Measurements from ENCODE around the gene TTC23. TPM values are rescaled to one million over a fixed set of nuclear protein-coding genes. Genes with fewer than 3 reads are reported as not detected.
A peak's percentile ranks its signal among the peaks of the same experiment; 100 is the strongest.

The TTC23 gene
- total RNA-seq, 1 donor from 2014 or later = 2.7 TPM

- no peak within 1 kb of the TSS for H3K27ac Mint-ChIP-seq
- intact Hi-C loops (cut with micrococcal nuclease) = loop anchor here (1.0 to 10.0 kb wide), 2 partner anchors 108 to 650 kb away; no protein-coding TSS in a partner anchor
- no peak for TF ChIP-seq CTCF (IDR thresholded peaks at IDR 0.05)
- ChIA-PET POLR2A (interaction anchor here (1.1 kb wide), 1 partner anchor 146 kb away, joined by 4 read pairs; the partner anchor contains the start of gene LRRC28), CTCF (interaction anchor here (0.6 to 1.4 kb wide), 3 partner anchors 29 to 600 kb away, joined by 3 read pairs; no protein-coding TSS in a partner anchor)
- peak; percentile 34 for DNase-seq
- peaks cover 42% of the 10 kb centered on the region for H3K27me3 Mint-ChIP-seq
- peak; percentile 72 for ATAC-seq (ENCODE audit: low read depth)
- no peaks in the 10 kb centered on the region for H3K36me3 Mint-ChIP-seq (ENCODE audit: low read depth)
- H3K4me3 Mint-ChIP-seq = peak within 1 kb of the TSS; percentile 64
- peaks cover 10% of the 10 kb centered on the region for H3K4me1 Mint-ChIP-seq
- H3K9me3 Mint-ChIP-seq = no peaks in the 10 kb centered on the region
Measured at GRCh38 chr15:99104788-99105513, 144.4 kb downstream of the TTC23 start, which contains the start of gene SYNM. SYNM (plus strand) TSS chr15:99105080; CDS start chr15:99105200, 120 bp downstream.

- Mint-ChIP-seq H3K36me3 (ENCODE audit: low read depth) (no peaks in the 10 kb centered on the region), H3K4me1 (peaks cover 10% of the 10 kb centered on the region), H3K9me3 (no peaks in the 10 kb centered on the region), H3K27me3 (peaks cover 40% of the 10 kb centered on the region), H3K27ac (no peak overlapping the region), H3K4me3 (no peak overlapping the region)
- ChIA-PET POLR2A (no interaction called here), CTCF (interaction anchor here (1.4 kb wide), 1 partner anchor 108 kb away, joined by 3 read pairs; no protein-coding TSS in a partner anchor)
- intact Hi-C loops (cut with micrococcal nuclease) = loop anchor here (10.0 kb wide), 1 partner anchor 652 kb away; no protein-coding TSS in a partner anchor
- ATAC-seq (ENCODE audit: low read depth) (no peak), DNase-seq (no peak)
- TF ChIP-seq CTCF (IDR thresholded peaks at IDR 0.05) = no peak
Measured at GRCh38 chr15:99103279-99103678, 146.1 kb downstream of the TTC23 start.

- POLR2A ChIA-PET = no interaction called here
- intact Hi-C loops (cut with micrococcal nuclease) = loop anchor here (10.0 kb wide), 1 partner anchor 652 kb away; no protein-coding TSS in a partner anchor
- no peak for DNase-seq
Measured at GRCh38 chr15:99102332-99103235, 146.8 kb downstream of the TTC23 start.

GRCh38 chr15:99101501-99101900 lies 147.9 kb downstream of the TTC23 start:
- ATAC-seq (ENCODE audit: low read depth) = no peak
- no peak overlapping the region for H3K4me3 Mint-ChIP-seq
- peaks cover 9% of the 10 kb centered on the region for H3K4me1 Mint-ChIP-seq
- ChIA-PET POLR2A (no interaction called here), CTCF (interaction anchor here (0.9 to 1.6 kb wide), 6 partner anchors 9 to 654 kb away, joined by 3 to 7 read pairs (median 3); no protein-coding TSS in a partner anchor)
- peaks cover 38% of the 10 kb centered on the region for H3K27me3 Mint-ChIP-seq
- no peaks in the 10 kb centered on the region for H3K9me3 Mint-ChIP-seq
- no peak overlapping the region for H3K27ac Mint-ChIP-seq
- TF ChIP-seq CTCF (IDR thresholded peaks at IDR 0.05) = no peak
- no peaks in the 10 kb centered on the region for H3K36me3 Mint-ChIP-seq (ENCODE audit: low read depth)
- no peak for DNase-seq
- intact Hi-C loops (cut with micrococcal nuclease) = loop anchor here (10.0 kb wide), 1 partner anchor 653 kb away; no protein-coding TSS in a partner anchor

More at GRCh38 chr15:99102332-99103235, 146.8 kb downstream of the TTC23 start:
- Mint-ChIP-seq H3K27ac (no peak overlapping the region), H3K9me3 (no peaks in the 10 kb centered on the region), H3K36me3 (ENCODE audit: low read depth) (no peaks in the 10 kb centered on the region), H3K4me1 (peaks cover 10% of the 10 kb centered on the region), H3K27me3 (peaks cover 40% of the 10 kb centered on the region), H3K4me3 (no peak overlapping the region)
- CTCF ChIA-PET = interaction anchor here (1.4 kb wide), 2 partner anchors 106 to 109 kb away, joined by 3 read pairs; no protein-coding TSS in a partner anchor
- no peak for TF ChIP-seq CTCF (IDR thresholded peaks at IDR 0.05)
- ATAC-seq (ENCODE audit: low read depth) = no peak
